T-cell (primary cell): Measurements from ENCODE around the gene SOSTDC1. TPM values are rescaled to one million over a fixed set of nuclear protein-coding genes. Genes with fewer than 3 reads are reported as not detected.
A peak's percentile ranks its signal among the peaks of the same experiment; 100 is the strongest.

Experiments
- ATAC-seq, 4 experiments: fragments of 200-7000 bp in 3 of 4; fragments of 150-1000 bp in 1 of 4; cut with Tn5 transposase; replicated peaks in 1 of 4; 1 replicate in 3 of 4; 2 replicates in 1 of 4; pipeline ENCODE4 v1.10.0; 2021; ENCODE audit warnings: moderate library complexity in 3 of 4, mild to moderate bottlenecking in 2 of 4, moderate number of reproducible peaks in 1 of 4
- CTCF ChIA-PET, 2 donors: fragments of 300-600 bp; sonication (Branson Sonifier 250); formaldehyde crosslinking; loops; one replicate each; lab custom pipeline; 2022; ENCODE audit warnings: antibody characterized with exemption in 2 of 2; lab: Charles Lee
- POLR2A ChIA-PET, 2 donors: fragments of 300-600 bp; sonication (Branson Sonifier 250); formaldehyde crosslinking; loops; one replicate each; lab custom pipeline; 2022; ENCODE audit warnings: antibody characterized with exemption in 2 of 2; lab: Charles Lee
- DNase-seq, 35 experiments: peaks; one replicate each; pipeline versions ENCODE4 v3.0.0 to v3.0.0-alpha.2; 2013 to 2023
- H3K27ac ChIP-seq: one replicate; pipeline ENCODE4 v1.5.1; 2013; ENCODE audit warnings: low read length
- H3K27me3 ChIP-seq, 2 experiments: replicated peaks in 1 of 2; 1 replicate in 1 of 2; 2 replicates in 1 of 2; pipeline versions ENCODE4 v1.6.1 to v1.7.0; 2013; ENCODE audit warnings: low read length in 1 of 2, mixed read lengths in 1 of 2; ENCODE audit not compliant: control insufficient read depth in 2 of 2, insufficient read depth in 2 of 2; ENCODE audit errors: extremely low read depth in 1 of 2
- H3K36me3 ChIP-seq, 2 donors: 1 replicate in 1 of 2; 2 replicates in 1 of 2; pipeline versions ENCODE4 v1.6.1 to v1.7.0; 2013; ENCODE audit warnings: low read length in 1 of 2; ENCODE audit not compliant: control insufficient read depth in 2 of 2, insufficient read depth in 1 of 2; ENCODE audit errors: extremely low read depth in 1 of 2
- H3K4me1 ChIP-seq, 2 experiments: 1 replicate in 1 of 2; 2 replicates in 1 of 2; pipeline versions ENCODE4 v1.6.1 to v1.7.0; 2013; ENCODE audit warnings: low read length in 2 of 2, mixed read lengths in 1 of 2; ENCODE audit not compliant: insufficient read depth in 2 of 2, control insufficient read depth in 1 of 2; ENCODE audit errors: extremely low read depth in 1 of 2
- H3K4me3 ChIP-seq, 2 donors: 1 replicate in 1 of 2; 2 replicates in 1 of 2; pipeline versions ENCODE4 v1.5.1 to v1.7.0; 2013; ENCODE audit warnings: mild to moderate bottlenecking in 2 of 2, low read length in 1 of 2, moderate library complexity in 1 of 2; ENCODE audit not compliant: control insufficient read depth in 1 of 2; ENCODE audit errors: extremely low read depth in 1 of 2
- H3K9me3 ChIP-seq: 2 replicates; pipeline ENCODE4 v1.7.0; 2013
- H3K27ac Mint-ChIP-seq, 2 donors: one replicate each; pipeline ENCODE4 v1.8.0; 2020 to 2021; ENCODE audit warnings: mild to moderate bottlenecking in 2 of 2, mixed read lengths in 2 of 2
- H3K27me3 Mint-ChIP-seq, 2 donors: one replicate each; pipeline ENCODE4 v1.8.0; 2021 to 2022; ENCODE audit warnings: mixed read lengths in 2 of 2
- H3K36me3 Mint-ChIP-seq: one replicate; pipeline ENCODE4 v1.8.0; 2021; ENCODE audit warnings: mixed read lengths
- H3K4me1 Mint-ChIP-seq, 3 donors: one replicate each; pipeline ENCODE4 v1.8.0; 2020 to 2022; ENCODE audit warnings: mixed read lengths in 3 of 3, mild to moderate bottlenecking in 1 of 3
- H3K4me3 Mint-ChIP-seq, 3 donors: one replicate each; pipeline ENCODE4 v1.8.0; 2020 to 2022; ENCODE audit warnings: mild to moderate bottlenecking in 3 of 3, mixed read lengths in 3 of 3, moderate library complexity in 3 of 3
- H3K9me3 Mint-ChIP-seq, 3 donors: one replicate each; pipeline ENCODE4 v1.8.0; 2020 to 2022; ENCODE audit warnings: mixed read lengths in 3 of 3
- WGBS: methylation state at CpG from one replicate; pipeline ENCODE4 v1.1.5; 2013; ENCODE audit warnings: missing lambda C conversion rate; ENCODE audit not compliant: insufficient coverage; 5-methylcytosine and 5-hydroxymethylcytosine counted together
- total RNA-seq, 35 experiments: library from RNA in 6 of 35; stranded (reverse) in 6 of 35; fragments of 120-200 nt in 1 of 35; gene quantifications; one replicate each; pipeline versions ENCODE4 v1.2.1 to v1.2.4 and lab custom pipeline; 2013 to 2026

Gene SOSTDC1
- not detected for total RNA-seq
- total RNA-seq (2013) = 0.06 TPM
- 0 to 0.10 (median 0) reads per million in 29 experiments for total RNA-seq (lab: John Stamatoyannopoulos, UW)

GRCh38 chr7:16465469-16466361 is at the start of gene SOSTDC1:
Gene SOSTDC1 (minus strand): TSS chr7:16465738. CDS start chr7:16465668, 70 bp downstream.
- ChIA-PET CTCF (interaction anchor here in 1 of 2 donors (1.2 kb wide), 1 partner anchor 99 kb away, joined by 3 read pairs; no protein-coding TSS in a partner anchor), POLR2A (interaction anchor here in 1 of 2 donors (0.6 kb wide), 1 partner anchor 96 kb away, joined by 3 read pairs; no protein-coding TSS in a partner anchor)
- DNase-seq (no peak), ATAC-seq (no peak)
- peaks cover 2 to 10% (median 6%) of the 10 kb centered on the region in 3 donors for H3K4me1 Mint-ChIP-seq
- Histone ChIP-seq H3K27me3 (peaks cover 0 to 8% of the 10 kb centered on the region in 2 experiments), H3K9me3 (no peaks in the 10 kb centered on the region), H3K4me3 (no peak within 1 kb of the TSS), H3K36me3 (no peaks in the 10 kb centered on the region), H3K4me1 (no peaks in the 10 kb centered on the region), H3K27ac (no peak within 1 kb of the TSS)
- H3K4me3 Mint-ChIP-seq = peak within 1 kb of the TSS in 1 of 3 donors; percentile 36
- H3K27ac Mint-ChIP-seq = no peak within 1 kb of the TSS
- no CpG with 5 or more reads among the region's 10 CpGs for WGBS
- H3K27me3 Mint-ChIP-seq = peaks cover 2 to 9% of the 10 kb centered on the region in 2 donors
- H3K36me3 Mint-ChIP-seq = no peaks in the 10 kb centered on the region
- H3K9me3 Mint-ChIP-seq = no peaks in the 10 kb centered on the region

GRCh38 chr7:16514729-16515128 is 49.2 kb upstream of the SOSTDC1 start:
- no peak for ATAC-seq
- H3K27me3 ChIP-seq = peaks cover 0 to under 1% of the 10 kb centered on the region in 2 experiments
- Mint-ChIP-seq H3K27ac (no peak overlapping the region), H3K36me3 (no peaks in the 10 kb centered on the region), H3K27me3 (peaks cover 0 to 9% of the 10 kb centered on the region in 2 donors), H3K4me3 (no peak overlapping the region), H3K9me3 (peaks cover 0 to 3% (median 0%) of the 10 kb centered on the region in 3 donors), H3K4me1 (no peaks in the 10 kb centered on the region)
- POLR2A ChIA-PET = no interaction called here
- CTCF ChIA-PET = interaction anchor here in 1 of 2 donors (1.1 kb wide), 1 partner anchor 12 kb away, joined by 3 read pairs; no protein-coding TSS in a partner anchor
- H3K4me3 ChIP-seq = no peak overlapping the region
- H3K27ac ChIP-seq = no peak overlapping the region
- DNase-seq = no peak
- no peaks in the 10 kb centered on the region for H3K9me3 ChIP-seq
- H3K4me1 ChIP-seq = no peaks in the 10 kb centered on the region
- H3K36me3 ChIP-seq = no peaks in the 10 kb centered on the region

- Histone ChIP-seq H3K36me3 (no peaks in the 10 kb centered on the region), H3K4me1 (no peaks in the 10 kb centered on the region), H3K27me3 (peaks cover 0 to 3% of the 10 kb centered on the region in 2 experiments), H3K27ac (no peak overlapping the region), H3K9me3 (no peaks in the 10 kb centered on the region), H3K4me3 (no peak overlapping the region)
- no peaks in the 10 kb centered on the region for H3K36me3 Mint-ChIP-seq
- CTCF ChIA-PET = interaction anchor here in 1 of 2 donors (1.1 kb wide), 1 partner anchor 11 kb away, joined by 3 read pairs; no protein-coding TSS in a partner anchor
- DNase-seq = no peak
- no CpG with 5 or more reads among the region's 1 CpG for WGBS
- peaks cover 0 to 9% of the 10 kb centered on the region in 2 donors for H3K27me3 Mint-ChIP-seq
- POLR2A ChIA-PET = no interaction called here
- ATAC-seq = no peak
- no peaks in the 10 kb centered on the region for H3K4me1 Mint-ChIP-seq
- peaks cover 0 to 3% (median 0%) of the 10 kb centered on the region in 3 donors for H3K9me3 Mint-ChIP-seq
- no peak overlapping the region for H3K27ac Mint-ChIP-seq
- no peak overlapping the region for H3K4me3 Mint-ChIP-seq
These were observed 48.7 kb upstream of the SOSTDC1 start for GRCh38 chr7:16514271-16514670.

GRCh38 chr7:16512097-16512496 is 46.6 kb upstream of the SOSTDC1 start:
- 93% methylated on average over 7 of the region's 7 CpGs for WGBS
- POLR2A ChIA-PET = no interaction called here
- H3K4me3 ChIP-seq = no peak overlapping the region
- CTCF ChIA-PET = no interaction called here
- peaks cover 0 to 3% of the 10 kb centered on the region in 2 experiments for H3K27me3 ChIP-seq
- Mint-ChIP-seq H3K36me3 (no peaks in the 10 kb centered on the region), H3K27me3 (peaks cover 0 to 9% of the 10 kb centered on the region in 2 donors), H3K4me1 (no peaks in the 10 kb centered on the region), H3K9me3 (peaks cover 0 to 3% (median 0%) of the 10 kb centered on the region in 3 donors), H3K27ac (no peak overlapping the region), H3K4me3 (no peak overlapping the region)
- no peak for DNase-seq
- H3K36me3 ChIP-seq = no peaks in the 10 kb centered on the region
- ATAC-seq = no peak
- no peaks in the 10 kb centered on the region for H3K9me3 ChIP-seq
- H3K27ac ChIP-seq = no peak overlapping the region
- H3K4me1 ChIP-seq = no peaks in the 10 kb centered on the region

GRCh38 chr7:16511314-16511713 is 45.8 kb upstream of the SOSTDC1 start:
- ATAC-seq = no peak
- no peak overlapping the region for H3K27ac Mint-ChIP-seq
- H3K4me3 ChIP-seq = no peak overlapping the region
- H3K4me1 Mint-ChIP-seq = no peaks in the 10 kb centered on the region
- peaks cover 0 to 5% of the 10 kb centered on the region in 2 donors for H3K27me3 Mint-ChIP-seq
- DNase-seq = no peak
- peaks cover 0 to 3% (median 0%) of the 10 kb centered on the region in 3 donors for H3K9me3 Mint-ChIP-seq
- POLR2A ChIA-PET = interaction anchor here in 1 of 2 donors (0.5 kb wide), 1 partner anchor 25 kb away, joined by 3 read pairs; no protein-coding TSS in a partner anchor
- no peaks in the 10 kb centered on the region for H3K36me3 ChIP-seq
- WGBS = 72% methylated on average over 5 of the region's 5 CpGs
- H3K4me3 Mint-ChIP-seq = no peak overlapping the region
- H3K27me3 ChIP-seq = peaks cover 0 to 3% of the 10 kb centered on the region in 2 experiments
- no peak overlapping the region for H3K27ac ChIP-seq
- no peaks in the 10 kb centered on the region for H3K36me3 Mint-ChIP-seq
- H3K4me1 ChIP-seq = no peaks in the 10 kb centered on the region
- CTCF ChIA-PET = no interaction called here
- H3K9me3 ChIP-seq = no peaks in the 10 kb centered on the region

- Histone ChIP-seq H3K36me3 (no peaks in the 10 kb centered on the region), H3K9me3 (no peaks in the 10 kb centered on the region), H3K27ac (no peak overlapping the region), H3K4me3 (no peak overlapping the region), H3K4me1 (no peaks in the 10 kb centered on the region), H3K27me3 (peaks cover 0 to 3% of the 10 kb centered on the region in 2 experiments)
- ChIA-PET POLR2A (interaction anchor here in 1 of 2 donors (1.0 kb wide), 1 partner anchor 28 kb away, joined by 4 read pairs; no protein-coding TSS in a partner anchor), CTCF (no interaction called here)
- H3K4me3 Mint-ChIP-seq = no peak overlapping the region
- no peaks in the 10 kb centered on the region for H3K36me3 Mint-ChIP-seq
- H3K9me3 Mint-ChIP-seq = no peaks in the 10 kb centered on the region
- H3K4me1 Mint-ChIP-seq = no peaks in the 10 kb centered on the region
- H3K27me3 Mint-ChIP-seq = peaks cover 0 to 5% of the 10 kb centered on the region in 2 donors
- no peak for DNase-seq
- ATAC-seq = no peak
- H3K27ac Mint-ChIP-seq = no peak overlapping the region
These were observed 44.3 kb upstream of the SOSTDC1 start for GRCh38 chr7:16509829-16510228.
